Breast epithelium (tissue), 3 donors: ENCODE data around the gene SLC25A17.

Experiments used
- CTCF ChIP-seq, 3 donors: fragments of 450-650 bp; IDR thresholded peaks; one replicate each; pipeline ENCODE4 v1.5.1; 2016 to 2017; ENCODE audit warnings: antibody characterized with exemption in 3 of 3, mild to moderate bottlenecking in 3 of 3, moderate library complexity in 3 of 3
- POLR2A ChIP-seq: fragments of 450-650 bp; IDR thresholded peaks from one replicate; pipeline ENCODE4 v1.6.1; 2016; ENCODE audit warnings: antibody characterized with exemption, mild to moderate bottlenecking, moderate library complexity
- POLR2AphosphoS5 ChIP-seq, 3 donors: sonication (generic); formaldehyde crosslinking; IDR thresholded peaks; one replicate each; pipeline ENCODE4 v1.6.1; 2017; ENCODE audit warnings: antibody characterized with exemption in 3 of 3

GRCh38 chr22:40853333-40853732 lies 34.2 kb upstream of the SLC25A17 start:
- no peak for TF ChIP-seq CTCF (IDR thresholded peaks at IDR 0.05)
- no peak for TF ChIP-seq POLR2A
- no peak for TF ChIP-seq POLR2AphosphoS5 (IDR thresholded peaks at IDR 0.05)
